Keratinocyte (primary cell): ENCODE data around the gene RNF130. TPM values are rescaled to one million over a fixed set of nuclear protein-coding genes. Genes with fewer than 3 reads are reported as not detected.

Experiments
- DNase-seq: peaks from one replicate; pipeline ENCODE4 v3.0.0-alpha.2; 2011; ENCODE audit warnings: low read depth, missing footprints, low spot score
- FAIRE-seq: peaks from 2 replicates; lab custom pipeline; 2011; peaks lifted over from hg19 to GRCh38; lab: Jason Lieb, UNC
- H2AFZ ChIP-seq: 2 replicates; pipeline ENCODE4 v1.6.0; 2012; ENCODE audit warnings: low read length, control low read depth, inconsistent platforms; ENCODE audit not compliant: control insufficient read depth
- H3K27ac ChIP-seq: 2 replicates; pipeline ENCODE4 v1.5.1; 2011; ENCODE audit warnings: low read length; ENCODE audit not compliant: control insufficient read depth, insufficient read depth
- H3K27me3 ChIP-seq: 3 replicates; pipeline ENCODE4 v1.6.0; 2011; ENCODE audit warnings: low read length; ENCODE audit not compliant: control insufficient read depth, insufficient read depth; ENCODE audit errors: extremely low read depth
- H3K36me3 ChIP-seq, 2 experiments: 2 replicates in 1 of 2; 3 replicates in 1 of 2; pipeline ENCODE4 v1.5.1; 2011; ENCODE audit warnings: low read length in 2 of 2, mild to moderate bottlenecking in 1 of 2; ENCODE audit not compliant: control insufficient read depth in 2 of 2, insufficient read depth in 2 of 2; ENCODE audit errors: extremely low read depth in 1 of 2
- H3K4me1 ChIP-seq: 3 replicates; pipeline ENCODE4 v1.5.1; 2011; ENCODE audit warnings: low read length; ENCODE audit not compliant: control insufficient read depth, insufficient read depth; ENCODE audit errors: extremely low read depth
- H3K4me2 ChIP-seq: 3 replicates; pipeline ENCODE4 v1.6.0; 2011; ENCODE audit warnings: low read depth, low read length; ENCODE audit not compliant: control insufficient read depth, insufficient read depth; ENCODE audit errors: extremely low read depth
- H3K4me3 ChIP-seq, 3 experiments: fragments of 200-600 bp in 1 of 3; sonication (generic) in 1 of 3; 2 replicates in 2 of 3; 3 replicates in 1 of 3; pipeline ENCODE4 v1.5.1; 2011 to 2016; ENCODE audit warnings: low read length in 3 of 3, mild to moderate bottlenecking in 3 of 3, control low read depth in 2 of 3, inconsistent platforms in 1 of 3, low read depth in 1 of 3, mixed read lengths in 1 of 3, mixed run types in 1 of 3, moderate library complexity in 1 of 3; ENCODE audit not compliant: control insufficient read depth in 2 of 3, insufficient read depth in 2 of 3; ENCODE audit errors: extremely low read depth in 1 of 3
- H3K79me2 ChIP-seq: 2 replicates; pipeline ENCODE4 v1.6.0; 2012; ENCODE audit warnings: low read length; ENCODE audit not compliant: control insufficient read depth, insufficient read depth
- H3K9ac ChIP-seq: 3 replicates; pipeline ENCODE4 v1.6.0; 2011; ENCODE audit warnings: low read length; ENCODE audit not compliant: control insufficient read depth, insufficient read depth; ENCODE audit errors: extremely low read depth
- H3K9me1 ChIP-seq: 3 replicates; pipeline ENCODE4 v1.6.0; 2011; ENCODE audit warnings: low read length; ENCODE audit not compliant: control insufficient read depth, insufficient read depth; ENCODE audit errors: extremely low read depth
- H3K9me3 ChIP-seq: 2 replicates; pipeline ENCODE4 v1.5.1; 2012; ENCODE audit warnings: low read depth, low read length; ENCODE audit not compliant: control insufficient read depth
- H4K20me1 ChIP-seq: 3 replicates; pipeline ENCODE4 v1.6.0; 2011; ENCODE audit warnings: low read length; ENCODE audit not compliant: control insufficient read depth, insufficient read depth; ENCODE audit errors: extremely low read depth
- EZH2 ChIP-seq: IDR thresholded peaks from one replicate; pipeline ENCODE4 v1.6.1; 2012; ENCODE audit warnings: inconsistent platforms, mild to moderate bottlenecking, low read length, moderate library complexity
- dilution Hi-C: fragments of 300-500 bp; cut with MboI; formaldehyde crosslinking; loops from one replicate; pipeline ENCODE4 v1.7.0; 2020; ENCODE audit warnings: low sequenced_read_pairs; ENCODE audit not compliant: extremely low pct_ligation_motif_present
- polyA plus RNA-seq, 5 experiments: library from polyadenylated mRNA; depleted of rRNA in 3 of 5; stranded (reverse) in 3 of 5; stranded (forward) in 1 of 5; unstranded in 1 of 5; fragments of >200 nt; gene quantifications; 1 replicate in 1 of 5; 2 replicates in 3 of 5; 3 replicates in 1 of 5; pipeline versions ENCODE4 v1.2.1 to v1.2.3, GENCODE V29; 2011 to 2012; ENCODE audit warnings: missing spikeins in 2 of 5, low read depth in 1 of 5, low replicate concordance in 1 of 5
- TF ChIP-seq, protein P1 (sequence below), 3 experiments: IDR thresholded peaks in 1 of 3; conservative IDR thresholded peaks in 1 of 3; optimal IDR thresholded peaks in 1 of 3; 2 replicates in 2 of 3; 3 replicates in 1 of 3; pipeline versions ENCODE3 to v1.5.1; 2011; ENCODE audit warnings: low read length in 3 of 3, mild to moderate bottlenecking in 3 of 3, moderate library complexity in 2 of 3, control low read depth in 1 of 3, inconsistent platforms in 1 of 3; ENCODE audit not compliant: insufficient read depth in 2 of 3; ENCODE audit errors: extremely low read depth in 1 of 3

Gene RNF130
- polyA plus RNA-seq, 1 donor (not counting 4 experiments of a cell fraction or from before 2014, with no cell fraction given) = 20.0 TPM

- no peaks in the 10 kb centered on the region for H3K4me1 ChIP-seq
- TF ChIP-seq EZH2 = no peak
- TF ChIP-seq, protein P1, sequence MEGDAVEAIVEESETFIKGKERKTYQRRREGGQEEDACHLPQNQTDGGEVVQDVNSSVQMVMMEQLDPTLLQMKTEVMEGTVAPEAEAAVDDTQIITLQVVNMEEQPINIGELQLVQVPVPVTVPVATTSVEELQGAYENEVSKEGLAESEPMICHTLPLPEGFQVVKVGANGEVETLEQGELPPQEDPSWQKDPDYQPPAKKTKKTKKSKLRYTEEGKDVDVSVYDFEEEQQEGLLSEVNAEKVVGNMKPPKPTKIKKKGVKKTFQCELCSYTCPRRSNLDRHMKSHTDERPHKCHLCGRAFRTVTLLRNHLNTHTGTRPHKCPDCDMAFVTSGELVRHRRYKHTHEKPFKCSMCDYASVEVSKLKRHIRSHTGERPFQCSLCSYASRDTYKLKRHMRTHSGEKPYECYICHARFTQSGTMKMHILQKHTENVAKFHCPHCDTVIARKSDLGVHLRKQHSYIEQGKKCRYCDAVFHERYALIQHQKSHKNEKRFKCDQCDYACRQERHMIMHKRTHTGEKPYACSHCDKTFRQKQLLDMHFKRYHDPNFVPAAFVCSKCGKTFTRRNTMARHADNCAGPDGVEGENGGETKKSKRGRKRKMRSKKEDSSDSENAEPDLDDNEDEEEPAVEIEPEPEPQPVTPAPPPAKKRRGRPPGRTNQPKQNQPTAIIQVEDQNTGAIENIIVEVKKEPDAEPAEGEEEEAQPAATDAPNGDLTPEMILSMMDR (optimal IDR thresholded peaks at IDR 0.05 in 1 of 3, IDR thresholded peaks at IDR 0.05 in 1 of 3, conservative IDR thresholded peaks at IDR 0.05 in 1 of 3; ENCODE audit: extremely low read depth in 1 of 3, insufficient read depth in 2 of 3, low read length in 3 of 3) = no peak
- FAIRE-seq (no peak), DNase-seq (no peak)
- no peak overlapping the region for H2AFZ ChIP-seq
- H3K9me3 ChIP-seq = no peaks in the 10 kb centered on the region
- H3K79me2 ChIP-seq = no peaks in the 10 kb centered on the region
- H4K20me1 ChIP-seq = no peaks in the 10 kb centered on the region
- no peaks in the 10 kb centered on the region for H3K9me1 ChIP-seq
- no peaks in the 10 kb centered on the region for H3K36me3 ChIP-seq
- H3K4me2 ChIP-seq = no peak overlapping the region
- H3K4me3 ChIP-seq = no peak overlapping the region
- H3K27me3 ChIP-seq = no peaks in the 10 kb centered on the region
- dilution Hi-C loops = no loop called here
- H3K9ac ChIP-seq = no peak overlapping the region
- H3K27ac ChIP-seq = no peak overlapping the region
Measured at GRCh38 chr5:180109920-180110319, 38.4 kb upstream of the RNF130 start.

DNA sequence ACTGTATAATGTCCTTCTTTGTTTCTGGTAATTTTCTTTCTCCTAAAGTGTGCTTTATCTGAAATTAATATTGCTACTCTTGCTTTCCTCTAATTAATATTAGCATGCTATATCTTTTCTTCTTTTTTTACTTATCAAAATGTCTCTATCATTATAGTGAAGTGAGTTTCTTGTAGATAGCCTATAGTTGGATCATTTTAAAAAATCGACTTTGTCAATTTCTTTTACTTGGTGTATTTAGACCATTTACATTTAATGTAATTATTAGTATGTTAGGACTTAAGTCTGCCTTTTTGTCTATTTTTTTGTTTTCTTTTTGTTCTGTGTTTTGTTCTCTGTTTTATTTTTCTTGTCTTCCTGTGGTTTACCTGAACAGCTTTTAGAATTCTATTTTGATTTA, 35.4 kb upstream of the RNF130 start:
- Histone ChIP-seq H3K27ac (no peak overlapping the region), H3K27me3 (no peaks in the 10 kb centered on the region), H3K79me2 (no peaks in the 10 kb centered on the region), H3K4me1 (no peaks in the 10 kb centered on the region), H2AFZ (no peak overlapping the region), H3K9me1 (no peaks in the 10 kb centered on the region), H3K4me3 (no peak overlapping the region), H3K36me3 (no peaks in the 10 kb centered on the region), H3K4me2 (no peak overlapping the region), H3K9ac (no peak overlapping the region), H4K20me1 (no peaks in the 10 kb centered on the region), H3K9me3 (no peaks in the 10 kb centered on the region)
- TF ChIP-seq EZH2 = no peak
- TF ChIP-seq, protein P1 (optimal IDR thresholded peaks at IDR 0.05 in 1 of 3, IDR thresholded peaks at IDR 0.05 in 1 of 3, conservative IDR thresholded peaks at IDR 0.05 in 1 of 3; ENCODE audit: extremely low read depth in 1 of 3, insufficient read depth in 2 of 3, low read length in 3 of 3) = no peak
- FAIRE-seq (no peak), DNase-seq (no peak)
- dilution Hi-C loops = no loop called here
